HG03175 (cell line): ENCODE results near the gene BTK.
"Not testable (repeated sequence)": the region's sequence is repeated elsewhere in the genome, so short reads cannot be mapped to it uniquely, and the experiment has no call there.

ENCODE experiments used
- ATAC-seq: cut with Tn5 transposase; IDR thresholded peaks from one replicate; pipeline ENCODE4 v1.9.1; 2021; ENCODE audit warnings: mild to moderate bottlenecking, moderate library complexity; ENCODE audit not compliant: unreplicated experiment

The BTK gene

DNA sequence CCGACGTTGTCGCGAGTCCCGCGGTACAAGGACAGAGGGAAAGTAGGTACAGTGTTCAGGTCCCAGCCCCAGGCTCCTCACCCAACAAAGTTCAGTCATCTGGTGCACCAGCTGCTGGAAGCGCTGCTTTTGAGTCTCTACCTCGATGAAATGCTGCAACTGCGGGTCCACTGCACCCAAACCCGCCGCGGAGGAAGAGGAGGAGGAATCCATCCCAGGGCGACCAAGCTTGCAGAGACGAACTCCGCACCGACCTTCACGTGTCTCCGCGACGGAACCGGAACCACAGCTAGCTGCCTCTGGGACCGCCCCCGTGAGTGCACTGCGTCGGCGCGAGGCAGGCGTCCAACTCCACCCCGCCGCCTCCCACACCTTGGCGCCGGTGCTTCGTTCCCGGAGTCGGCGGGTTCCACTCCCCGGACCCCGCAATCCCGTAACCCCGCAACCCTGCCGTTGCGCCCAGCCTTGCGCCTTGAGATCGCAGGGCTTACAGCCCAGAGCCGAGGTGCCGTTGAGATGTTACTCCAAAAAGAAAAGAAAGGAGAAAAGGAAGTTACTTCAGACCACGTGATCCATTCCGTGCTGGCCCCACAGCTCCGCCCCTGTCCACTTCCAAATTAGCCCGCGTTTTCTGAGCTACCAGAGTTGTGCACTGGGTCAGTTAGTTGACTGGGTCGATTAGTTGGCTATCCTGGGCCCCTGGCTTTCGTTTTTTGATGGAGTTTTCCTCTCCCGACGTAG is 37.4 kb downstream of the BTK start, which contains the start of gene TIMM8A:
Gene TIMM8A, minus strand, starts transcription at position 291 of the 741 bp plus-strand sequence. Its CDS starts 78 bp downstream, at position 213.
- ATAC-seq, result peak; percentile 99

DNA sequence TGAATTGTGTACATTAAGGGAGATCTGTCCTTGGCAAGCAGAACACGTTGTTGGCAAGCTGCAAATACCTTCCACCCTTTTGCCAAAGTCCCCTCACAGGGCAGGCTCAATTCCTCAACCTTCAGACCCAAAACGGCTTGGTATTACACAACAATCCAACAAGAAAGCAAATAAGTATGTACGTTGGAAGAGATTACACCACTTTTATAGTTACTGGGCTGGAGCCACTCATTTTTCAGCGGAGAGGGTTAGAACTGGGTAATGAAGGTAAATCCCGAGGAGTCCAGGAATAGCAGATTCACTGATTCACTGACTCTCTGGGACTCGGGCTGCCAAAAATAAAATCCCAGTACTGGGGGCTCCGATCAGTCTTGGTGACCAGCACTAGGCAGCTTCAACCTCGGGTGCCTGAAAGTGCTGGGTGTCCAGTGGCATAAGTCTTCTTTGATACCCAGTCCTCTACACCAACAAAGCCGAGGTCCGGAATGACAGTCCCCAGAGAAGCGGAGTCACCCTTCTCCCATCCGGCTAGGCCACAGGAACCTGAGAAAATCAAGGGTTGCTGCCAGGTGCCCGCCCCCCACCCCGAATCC is 38.0 kb downstream of the BTK start:
- ATAC-seq, result peak; percentile 12

DNA sequence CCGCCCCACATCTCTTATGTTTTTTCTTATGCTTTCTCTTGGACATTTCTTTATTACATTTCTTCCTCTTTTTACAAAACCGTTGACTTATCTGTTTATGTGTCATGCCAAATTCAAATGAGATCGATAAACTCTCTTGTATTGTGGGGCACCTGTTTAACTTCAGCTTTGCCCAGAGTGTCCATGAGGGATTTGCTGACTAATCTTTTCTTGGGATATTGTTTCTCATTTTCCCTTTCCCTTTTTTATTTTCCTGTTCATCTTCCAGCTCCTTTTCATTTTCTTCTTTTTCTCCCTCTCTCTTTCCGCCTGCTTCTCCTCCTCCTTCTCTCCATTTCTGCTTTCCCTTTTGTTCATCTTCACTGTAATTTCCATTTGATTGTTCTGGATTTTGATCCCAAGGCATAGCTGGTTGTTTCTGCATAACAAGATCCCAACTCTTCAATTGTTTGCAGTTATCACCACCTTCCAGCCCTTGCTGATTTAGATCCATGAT is 48.2 kb downstream of the BTK start:
- ATAC-seq, result no peak

DNA sequence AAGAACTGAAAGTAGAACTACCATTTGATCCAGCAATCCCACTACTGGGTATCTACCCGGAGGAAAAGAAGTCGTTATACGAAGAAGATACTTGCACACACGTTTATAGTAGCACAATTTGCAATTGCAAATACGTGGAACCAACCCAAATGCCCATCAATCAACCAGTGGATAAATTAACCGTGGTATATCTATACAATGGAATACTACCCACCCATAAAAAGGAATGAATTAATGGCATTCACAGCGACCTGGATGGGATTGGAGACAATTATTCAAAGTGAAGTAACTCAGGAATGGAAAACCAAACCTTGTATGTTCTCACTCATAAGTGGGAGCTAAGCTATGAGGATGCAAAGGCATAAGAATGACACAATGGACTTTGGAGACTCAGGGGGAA is 51.7 kb downstream of the BTK start:
- not testable (repeated sequence) for ATAC-seq

DNA sequence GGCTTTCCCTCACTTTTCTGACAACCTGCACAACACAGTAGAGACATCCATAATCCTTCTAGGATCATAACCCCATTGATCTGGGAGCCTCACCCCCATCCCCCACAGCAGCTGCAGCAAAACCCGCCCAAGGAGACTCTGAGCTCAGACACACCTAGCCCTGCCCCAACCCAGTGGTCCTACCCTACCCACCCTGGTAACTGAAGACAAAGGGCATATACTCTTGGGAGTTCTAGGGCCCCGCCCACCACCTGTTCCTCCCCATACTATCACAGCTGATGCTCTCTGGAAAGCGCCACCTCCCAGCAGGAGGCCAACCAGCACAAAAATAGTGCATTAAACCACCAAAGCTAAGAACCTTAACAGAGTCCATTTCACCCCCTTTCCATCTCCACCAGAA is 59.4 kb downstream of the BTK start:
- ATAC-seq, result not testable (repeated sequence)

DNA sequence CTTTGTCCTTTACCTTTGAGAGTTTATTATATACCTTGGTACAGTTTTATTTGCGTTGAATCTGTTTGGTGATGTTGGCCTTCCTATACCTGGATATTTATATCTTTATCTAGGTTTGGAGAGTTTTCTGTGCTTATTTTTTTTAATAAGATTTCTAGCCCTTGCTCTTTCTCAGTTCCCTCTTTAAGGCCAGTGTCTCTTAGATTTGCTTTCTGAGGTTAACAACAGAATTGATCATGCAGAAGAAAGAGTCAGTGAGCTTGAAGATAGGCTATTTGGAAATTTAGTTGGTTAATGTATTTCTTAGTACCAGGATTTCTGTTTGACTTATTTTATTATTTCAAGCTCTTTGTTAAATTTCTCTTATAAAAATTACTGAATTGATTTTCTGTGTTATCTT is 82.2 kb downstream of the BTK start:
- ATAC-seq, result no peak
